HL-60 (cell line): ENCODE results near the gene CRYM.

Source experiments
- CTCF ChIP-seq: IDR thresholded peaks from one replicate; pipeline ENCODE4 v1.5.1; 2011; ENCODE audit warnings: low read length, control low read depth, inconsistent platforms; ENCODE audit not compliant: insufficient read depth
- GABPA ChIP-seq: IDR thresholded peaks from 2 replicates; pipeline ENCODE4 v1.6.1; 2012; ENCODE audit warnings: low read depth
- POLR2AphosphoS5 ChIP-seq: IDR thresholded peaks from 2 replicates; pipeline ENCODE4 v1.6.1; 2012; ENCODE audit warnings: low read depth
- REST ChIP-seq: IDR thresholded peaks from 2 replicates; pipeline ENCODE4 v1.6.1; 2012; ENCODE audit warnings: low read depth; ENCODE audit not compliant: insufficient replicate concordance
- SPI1 ChIP-seq: IDR thresholded peaks from 2 replicates; pipeline ENCODE4 v1.6.1; 2012; ENCODE audit warnings: low read depth, mild to moderate bottlenecking, borderline replicate concordance

- TF ChIP-seq POLR2AphosphoS5 (no peak), REST (no peak), GABPA (no peak), CTCF (no peak), SPI1 (no peak)
Observed at GRCh38 chr16:21228361-21228872, 49.7 kb downstream of the CRYM start.
